Testis (tissue), 3 donors: Measurements from ENCODE around the gene TNS1. TPM values are rescaled to one million over a fixed set of nuclear protein-coding genes. Genes with fewer than 3 reads are reported as not detected.

Experiments used
- DNase-seq: peaks from one replicate; pipeline ENCODE4 v3.0.0-alpha.2; 2019
- H3K27ac ChIP-seq, 2 donors: fragments of 200-600 bp; sonication (generic); one replicate each; pipeline ENCODE4 v1.5.1; 2019
- H3K27me3 ChIP-seq: fragments of 200-600 bp; sonication (generic); one replicate; pipeline ENCODE4 v1.5.1; 2019
- H3K36me3 ChIP-seq: fragments of 200-600 bp; sonication (generic); one replicate; pipeline ENCODE4 v1.5.1; 2017; ENCODE audit warnings: low read depth; ENCODE audit errors: missing control alignments
- H3K4me1 ChIP-seq: fragments of 200-600 bp; sonication (generic); one replicate; pipeline ENCODE4 v1.5.1; 2019
- H3K4me3 ChIP-seq, 2 donors: fragments of 200-600 bp; sonication (generic); one replicate each; pipeline ENCODE4 v1.5.1; 2017 to 2019
- H3K9me3 ChIP-seq: fragments of 200-600 bp; sonication (generic); one replicate; pipeline ENCODE4 v1.5.1; 2017
- CTCF ChIP-seq, 3 experiments: fragments of 450-650 bp in 2 of 3; fragments of 200-600 bp in 1 of 3; sonication (generic) in 1 of 3; IDR thresholded peaks; one replicate each; pipeline ENCODE4 v1.5.1; 2016 to 2019; ENCODE audit warnings: antibody characterized with exemption in 3 of 3, mild to moderate bottlenecking in 2 of 3, moderate library complexity in 1 of 3
- POLR2A ChIP-seq: fragments of 450-650 bp; IDR thresholded peaks from one replicate; pipeline ENCODE4 v1.6.1; 2017; ENCODE audit warnings: antibody characterized with exemption, mild to moderate bottlenecking, moderate library complexity
- WGBS, 2 donors: methylation state at CpG; one replicate each; pipeline ENCODE4 v1.1.5; 2018; 5-methylcytosine and 5-hydroxymethylcytosine counted together
- intact Hi-C: fragments of 100-400 bp; cut with DNase I; formaldehyde crosslinking; loops from one replicate; pipeline ENCODE4 v1.15.1; 2023; ENCODE audit warnings: low total_unique reads
- polyA plus RNA-seq: library from polyadenylated mRNA; stranded (reverse); fragments of 350-450 nt; fragmentation: Illumina TruSeq; extraction: RNeasy Lipid Tissue Mini Kit (QIAGEN cat#74804); gene quantifications from one replicate; pipeline ENCODE4 v1.2.3, GENCODE V29; 2014; ENCODE audit warnings: low read depth, low replicate concordance; ENCODE audit not compliant: insufficient read depth
- total RNA-seq, 2 donors: library from RNA; depleted of rRNA; stranded (reverse); fragments of >200 nt; gene quantifications; one replicate each; pipeline ENCODE4 v1.2.3, GENCODE V29; 2016

The TNS1 gene
- total and polyA plus RNA-seq, 3 donors from 2014 or later = 75.9 to 256 (median 227) TPM

GRCh38 chr2:217797661-217798069 lies 205.1 kb downstream of the TNS1 start:
- Histone ChIP-seq H3K27ac (peak overlapping the region in 1 of 2 donors; percentile 27), H3K4me1 (peaks cover 17% of the 10 kb centered on the region), H3K4me3 (no peak overlapping the region), H3K27me3 (no peaks in the 10 kb centered on the region), H3K36me3 (no peaks in the 10 kb centered on the region), H3K9me3 (no peaks in the 10 kb centered on the region)
- no peak for DNase-seq
- WGBS, 2 donors = 69 to 71% methylated on average over 4 to 8 of the region's 8 CpGs
- no peak for TF ChIP-seq CTCF (IDR thresholded peaks at IDR 0.05)
- TF ChIP-seq POLR2A = no peak
- intact Hi-C loops = no loop called here

DNA sequence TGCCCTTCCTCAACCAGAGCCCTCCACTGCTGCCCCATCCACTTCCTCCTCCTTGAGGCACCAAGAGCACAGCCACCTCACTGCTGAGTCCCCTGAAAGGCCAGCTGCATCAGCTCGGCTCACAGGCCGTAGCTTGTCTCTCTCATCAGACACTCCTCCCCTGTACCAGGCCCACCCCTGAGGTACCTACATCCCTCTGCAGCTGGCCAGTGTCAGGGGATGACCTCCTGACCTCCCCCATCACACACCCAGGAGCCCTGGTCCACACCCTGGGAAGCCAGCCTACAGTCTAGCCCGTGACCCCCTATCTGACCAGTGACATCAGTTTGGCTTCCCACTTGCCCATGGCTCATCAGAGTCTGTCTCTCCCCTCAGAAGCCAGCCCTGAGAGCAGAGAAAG lies 205.6 kb downstream of the TNS1 start:
- intact Hi-C loops = no loop called here
- Histone ChIP-seq H3K36me3 (no peaks in the 10 kb centered on the region), H3K4me1 (peaks cover 13% of the 10 kb centered on the region), H3K4me3 (no peak overlapping the region), H3K27ac (peak overlapping the region in 1 of 2 donors; percentile 27), H3K9me3 (no peaks in the 10 kb centered on the region), H3K27me3 (no peaks in the 10 kb centered on the region)
- no peak for DNase-seq
- TF ChIP-seq CTCF (IDR thresholded peaks at IDR 0.05) (no peak), POLR2A (no peak)
- WGBS, 2 donors = 52 to 53% methylated on average over 3 of the region's 3 CpGs

DNA sequence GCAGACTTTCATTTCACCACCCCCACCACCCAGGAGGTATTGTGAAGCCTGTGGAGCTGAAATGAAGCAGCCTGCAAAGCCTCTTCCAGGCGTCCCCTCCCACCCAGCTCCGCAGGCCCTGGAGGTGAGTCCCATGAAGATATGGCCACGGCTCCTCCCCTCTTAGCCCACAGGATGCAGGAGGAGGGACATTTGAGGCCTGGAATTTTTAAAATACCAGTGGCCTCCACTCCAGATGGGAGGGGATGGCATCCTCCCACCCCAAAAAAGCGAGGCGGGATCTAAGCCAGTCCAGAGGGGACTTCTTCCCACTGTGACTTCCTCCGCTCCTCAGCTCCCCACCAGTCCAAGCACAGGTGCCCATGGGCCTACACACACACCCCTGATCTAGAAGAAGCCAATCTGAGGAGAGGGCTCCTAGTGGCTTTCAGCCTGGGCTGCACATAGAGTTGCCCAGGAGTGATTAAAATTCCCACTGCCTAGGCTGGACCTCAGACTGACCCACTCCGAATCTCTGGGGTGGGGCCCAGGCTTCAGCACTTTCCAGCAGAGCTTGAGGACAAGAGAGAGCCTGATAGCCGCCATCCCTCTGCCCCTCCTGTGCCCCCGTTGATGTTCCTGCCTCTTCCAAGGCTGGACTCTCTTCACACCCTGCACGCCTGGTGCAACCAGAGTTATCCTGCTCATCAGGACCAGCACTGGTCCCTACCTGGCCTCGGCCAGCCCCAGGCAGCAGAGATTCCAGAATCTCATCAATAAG lies 206.9 kb downstream of the TNS1 start:
- H3K4me1 ChIP-seq = peaks cover 3% of the 10 kb centered on the region
- intact Hi-C loops = no loop called here
- DNase-seq = no peak
- H3K4me3 ChIP-seq = no peak overlapping the region
- 62 to 72% methylated on average over 6 to 11 of the region's 11 CpGs for WGBS, 2 donors
- H3K36me3 ChIP-seq = no peaks in the 10 kb centered on the region
- no peaks in the 10 kb centered on the region for H3K27me3 ChIP-seq
- no peak overlapping the region for H3K27ac ChIP-seq
- no peak for TF ChIP-seq POLR2A
- no peak for TF ChIP-seq CTCF (IDR thresholded peaks at IDR 0.05)
- H3K9me3 ChIP-seq = no peaks in the 10 kb centered on the region

DNA sequence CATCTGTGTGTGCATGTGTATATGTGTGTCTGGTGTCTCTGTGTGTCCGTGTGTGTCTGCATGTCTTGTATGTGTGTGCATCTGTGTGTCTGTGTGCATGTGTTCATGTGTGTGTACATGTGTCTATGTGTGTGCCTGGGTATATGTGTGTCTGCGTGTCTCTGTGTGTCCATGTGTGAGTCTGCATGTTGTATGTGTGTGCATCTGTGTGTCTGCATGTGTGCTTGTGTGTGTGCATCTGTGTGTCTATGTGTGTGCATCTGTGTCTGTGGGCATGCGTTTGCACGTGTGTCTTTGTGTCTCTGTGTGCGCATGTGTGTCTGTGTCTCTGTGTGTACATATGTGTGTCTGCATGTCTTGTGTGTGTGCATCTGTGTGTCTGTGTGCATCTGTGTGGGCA lies 207.7 kb downstream of the TNS1 start:
- H3K4me3 ChIP-seq = no peak overlapping the region
- 94% methylated on average over 5 of the region's 5 CpGs for WGBS, 2 donors
- H3K27ac ChIP-seq = no peak overlapping the region
- no peak for TF ChIP-seq CTCF (IDR thresholded peaks at IDR 0.05)
- TF ChIP-seq POLR2A = no peak
- peaks cover 8% of the 10 kb centered on the region for H3K4me1 ChIP-seq
- intact Hi-C loops = no loop called here
- H3K27me3 ChIP-seq = no peaks in the 10 kb centered on the region
- no peaks in the 10 kb centered on the region for H3K9me3 ChIP-seq
- H3K36me3 ChIP-seq = no peaks in the 10 kb centered on the region
- no peak for DNase-seq
